HFFc6 (cell line): ENCODE results near the gene NEGR1. TPM values are rescaled to one million over a fixed set of nuclear protein-coding genes. Genes with fewer than 3 reads are reported as not detected.

Experiments
- DNase-seq: peaks from one replicate; pipeline ENCODE4 v3.0.0-alpha.2; 2018
- H3K27ac Mint-ChIP-seq: 2 replicates; pipeline ENCODE4 v1.8.0; 2020; ENCODE audit warnings: mild to moderate bottlenecking, mixed read lengths
- H3K27me3 Mint-ChIP-seq: 2 replicates; pipeline ENCODE4 v1.8.0; 2021; ENCODE audit warnings: mild to moderate bottlenecking, moderate library complexity, mixed read lengths; ENCODE audit not compliant: insufficient read depth
- H3K36me3 Mint-ChIP-seq: 2 replicates; pipeline ENCODE4 v1.8.0; 2021; ENCODE audit warnings: low read depth, mixed read lengths
- H3K4me1 Mint-ChIP-seq: 2 replicates; pipeline ENCODE4 v1.8.0; 2020; ENCODE audit warnings: low read depth, mixed read lengths
- H3K4me3 Mint-ChIP-seq: 2 replicates; pipeline ENCODE4 v1.8.0; 2020; ENCODE audit warnings: mild to moderate bottlenecking, moderate library complexity, mixed read lengths
- H3K9me3 Mint-ChIP-seq: 2 replicates; pipeline ENCODE4 v1.8.0; 2020; ENCODE audit warnings: mild to moderate bottlenecking, mixed read lengths
- total RNA-seq, 6 experiments: library from RNA; stranded (reverse); fragmentation: NEBNext Ultra II Directional; extraction: Animal tissue kit (Norgen Biotek cat#: 25700); gene quantifications; 2 replicates in 1 of 6; 3 replicates in 5 of 6; pipeline ENCODE4 v1.2.3, GENCODE V29; 2021
- TF ChIP-seq, protein P1 (sequence below): fragments of 200-600 bp; sonication (generic); IDR thresholded peaks from 2 replicates; pipeline ENCODE4 v1.5.0; 2021; ENCODE audit warnings: antibody characterized with exemption, mild to moderate bottlenecking

Gene NEGR1
- total RNA-seq, 6 experiments from 2014 or later: 52.8 to 67.6 (median 64.6) TPM

DNA sequence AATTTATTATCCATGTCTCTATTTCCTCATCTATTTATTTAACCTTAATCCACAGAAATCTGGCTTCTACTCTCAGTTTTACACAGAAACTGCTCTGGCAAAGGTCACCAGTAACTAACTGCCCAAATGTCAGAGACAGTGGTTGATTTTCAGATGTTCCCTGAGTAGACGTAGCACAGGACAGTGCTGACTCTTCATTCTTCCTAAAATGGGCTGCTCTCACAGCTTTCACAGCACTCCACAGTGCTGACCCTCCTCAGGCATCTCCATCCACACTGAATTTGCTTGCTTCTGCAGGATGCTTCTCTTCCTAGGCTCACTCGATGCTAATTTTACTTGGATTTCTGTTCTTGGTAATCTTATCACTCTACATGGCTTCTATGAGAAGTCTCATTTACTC, 693.3 kb downstream of the NEGR1 start:
- Mint-ChIP-seq H3K9me3 (no peaks in the 10 kb centered on the region), H3K36me3 (no peaks in the 10 kb centered on the region), H3K27me3 (no peaks in the 10 kb centered on the region), H3K27ac (no peak overlapping the region), H3K4me3 (no peak overlapping the region), H3K4me1 (no peaks in the 10 kb centered on the region)
- DNase-seq: no peak
- TF ChIP-seq, protein P1, sequence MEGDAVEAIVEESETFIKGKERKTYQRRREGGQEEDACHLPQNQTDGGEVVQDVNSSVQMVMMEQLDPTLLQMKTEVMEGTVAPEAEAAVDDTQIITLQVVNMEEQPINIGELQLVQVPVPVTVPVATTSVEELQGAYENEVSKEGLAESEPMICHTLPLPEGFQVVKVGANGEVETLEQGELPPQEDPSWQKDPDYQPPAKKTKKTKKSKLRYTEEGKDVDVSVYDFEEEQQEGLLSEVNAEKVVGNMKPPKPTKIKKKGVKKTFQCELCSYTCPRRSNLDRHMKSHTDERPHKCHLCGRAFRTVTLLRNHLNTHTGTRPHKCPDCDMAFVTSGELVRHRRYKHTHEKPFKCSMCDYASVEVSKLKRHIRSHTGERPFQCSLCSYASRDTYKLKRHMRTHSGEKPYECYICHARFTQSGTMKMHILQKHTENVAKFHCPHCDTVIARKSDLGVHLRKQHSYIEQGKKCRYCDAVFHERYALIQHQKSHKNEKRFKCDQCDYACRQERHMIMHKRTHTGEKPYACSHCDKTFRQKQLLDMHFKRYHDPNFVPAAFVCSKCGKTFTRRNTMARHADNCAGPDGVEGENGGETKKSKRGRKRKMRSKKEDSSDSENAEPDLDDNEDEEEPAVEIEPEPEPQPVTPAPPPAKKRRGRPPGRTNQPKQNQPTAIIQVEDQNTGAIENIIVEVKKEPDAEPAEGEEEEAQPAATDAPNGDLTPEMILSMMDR: no peak

DNA sequence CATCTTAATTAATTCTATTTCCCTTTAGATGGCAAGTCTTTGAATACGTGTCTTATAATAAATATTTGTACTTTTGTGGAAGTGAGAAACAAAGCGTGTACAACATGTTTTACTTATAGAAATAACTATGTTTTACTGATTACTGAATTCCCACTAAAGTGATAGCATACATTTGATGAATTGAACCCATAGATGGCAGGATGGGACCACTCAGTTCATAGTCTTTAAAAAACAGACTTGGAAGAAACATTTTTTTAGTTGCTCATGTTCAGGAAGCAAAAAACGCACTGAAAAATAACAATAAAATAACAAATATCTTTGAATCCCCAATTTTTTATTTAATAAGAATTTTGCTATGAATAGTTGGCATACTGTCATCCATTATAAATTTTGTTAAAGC, 694.4 kb downstream of the NEGR1 start:
- TF ChIP-seq, protein P1: peak; percentile 64
- no peaks in the 10 kb centered on the region for H3K36me3 Mint-ChIP-seq
- no peaks in the 10 kb centered on the region for H3K27me3 Mint-ChIP-seq
- H3K9me3 Mint-ChIP-seq: no peaks in the 10 kb centered on the region
- DNase-seq: peak; percentile 19
- no peak overlapping the region for H3K4me3 Mint-ChIP-seq
- H3K27ac Mint-ChIP-seq: no peak overlapping the region
- H3K4me1 Mint-ChIP-seq: no peaks in the 10 kb centered on the region

DNA sequence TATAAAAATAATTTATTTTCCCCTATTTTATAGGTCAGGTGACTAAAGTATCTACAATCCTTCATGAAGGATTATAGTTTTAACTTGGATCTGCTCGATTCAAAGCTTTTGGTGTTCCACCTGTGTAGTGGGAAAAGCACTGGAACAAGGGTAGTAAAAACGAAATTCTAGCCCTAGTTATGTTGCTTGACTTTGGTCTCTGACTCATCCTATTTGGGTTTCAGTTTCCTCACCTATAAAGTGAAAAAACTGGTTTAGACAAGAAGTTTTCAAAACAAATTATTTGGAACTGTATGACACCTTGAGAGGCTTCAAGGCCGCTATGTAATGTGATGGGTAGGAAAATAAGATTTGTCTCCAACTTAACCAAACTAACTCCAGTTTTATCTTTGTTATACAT, 696.3 kb downstream of the NEGR1 start:
- no peaks in the 10 kb centered on the region for H3K4me1 Mint-ChIP-seq
- H3K27me3 Mint-ChIP-seq: no peaks in the 10 kb centered on the region
- H3K4me3 Mint-ChIP-seq: no peak overlapping the region
- H3K27ac Mint-ChIP-seq: no peak overlapping the region
- H3K9me3 Mint-ChIP-seq: no peaks in the 10 kb centered on the region
- no peaks in the 10 kb centered on the region for H3K36me3 Mint-ChIP-seq
- TF ChIP-seq, protein P1: no peak
- DNase-seq: no peak

DNA sequence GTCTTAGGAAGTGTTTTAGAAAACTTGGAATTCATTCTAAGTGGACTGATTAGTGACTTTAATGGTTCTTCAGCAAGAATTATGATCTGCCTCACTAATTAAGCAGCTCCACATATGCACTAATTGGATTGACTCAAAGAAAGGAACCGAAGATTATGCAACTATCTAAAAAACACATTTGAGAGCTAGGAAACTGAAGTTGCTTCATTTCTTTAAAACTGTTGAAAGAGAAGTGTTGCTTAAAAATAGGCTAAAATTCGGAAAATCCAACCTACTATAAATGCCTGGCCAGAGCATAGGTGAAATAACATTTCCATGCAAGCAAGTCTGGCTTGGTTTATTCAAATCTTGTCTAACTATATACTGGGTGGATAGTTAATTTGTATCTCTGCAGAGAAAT, 698.6 kb downstream of the NEGR1 start:
- H3K27ac Mint-ChIP-seq: no peak overlapping the region

DNA sequence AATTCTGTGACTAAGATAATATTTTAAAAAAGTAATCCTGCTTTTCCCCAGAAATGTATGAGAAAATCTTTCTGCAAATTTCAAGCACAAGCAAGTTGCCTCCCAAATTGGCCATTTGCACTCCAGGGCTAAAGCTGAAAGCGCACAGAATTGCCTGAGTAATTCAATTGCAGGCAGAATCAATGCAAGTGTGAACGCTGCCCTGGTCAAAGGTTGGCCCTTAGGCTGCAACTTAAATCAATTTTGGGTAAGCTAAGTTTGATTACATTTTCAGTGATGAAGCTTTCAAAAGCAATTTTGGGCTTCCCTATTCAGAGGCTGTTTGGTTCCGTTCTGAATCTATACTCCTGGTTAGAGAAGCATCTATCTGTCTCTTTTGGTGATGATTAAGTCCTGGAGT, 699.7 kb downstream of the NEGR1 start:
- Mint-ChIP-seq H3K4me3 (no peak overlapping the region), H3K36me3 (no peaks in the 10 kb centered on the region), H3K4me1 (no peaks in the 10 kb centered on the region), H3K27me3 (no peaks in the 10 kb centered on the region), H3K9me3 (no peaks in the 10 kb centered on the region), H3K27ac (no peak overlapping the region)
- DNase-seq: no peak
- TF ChIP-seq, protein P1: no peak

More for the DNA sequence above, 698.6 kb downstream of the NEGR1 start:
- Mint-ChIP-seq H3K9me3 (no peaks in the 10 kb centered on the region), H3K27me3 (no peaks in the 10 kb centered on the region), H3K36me3 (no peaks in the 10 kb centered on the region), H3K4me3 (no peak overlapping the region), H3K4me1 (no peaks in the 10 kb centered on the region)
- no peak for DNase-seq
- TF ChIP-seq, protein P1: no peak

DNA sequence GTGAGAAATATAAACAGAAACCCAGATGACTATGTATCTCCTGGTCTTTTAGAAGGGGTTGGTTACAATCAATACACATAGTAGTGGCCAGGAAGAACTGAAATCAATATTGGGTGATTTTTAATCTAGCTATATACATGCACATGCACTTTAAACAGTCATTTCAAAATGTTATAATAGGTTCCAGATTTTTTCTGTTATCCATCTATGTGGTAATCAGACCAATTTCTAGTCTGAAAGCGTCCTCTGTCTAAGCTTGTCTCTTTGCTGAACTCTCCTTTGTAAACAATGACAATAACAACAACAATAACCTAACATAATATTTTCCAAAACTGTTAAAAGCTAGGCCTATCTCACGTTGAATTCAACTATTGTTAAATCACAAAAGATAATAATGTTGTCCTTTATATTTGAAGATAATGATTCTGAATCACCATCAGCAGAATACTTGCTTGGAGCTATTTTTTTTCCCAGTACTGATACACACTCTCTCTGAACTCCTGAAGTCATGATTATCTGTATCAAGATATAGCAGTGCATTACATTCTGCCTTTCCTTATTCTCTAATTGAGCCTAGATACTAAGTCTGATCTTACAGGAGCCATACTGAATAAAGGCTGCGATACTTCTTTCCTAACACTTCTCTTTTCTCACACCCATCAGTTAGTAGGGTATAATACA, 704.7 kb downstream of the NEGR1 start:
- no peak for DNase-seq
- Mint-ChIP-seq H3K9me3 (no peaks in the 10 kb centered on the region), H3K27me3 (no peaks in the 10 kb centered on the region), H3K36me3 (no peaks in the 10 kb centered on the region), H3K4me3 (no peak overlapping the region), H3K27ac (no peak overlapping the region), H3K4me1 (no peaks in the 10 kb centered on the region)
- TF ChIP-seq, protein P1: no peak
